Measurements from ENCODE around the gene PDYN.

The PDYN gene

DNA sequence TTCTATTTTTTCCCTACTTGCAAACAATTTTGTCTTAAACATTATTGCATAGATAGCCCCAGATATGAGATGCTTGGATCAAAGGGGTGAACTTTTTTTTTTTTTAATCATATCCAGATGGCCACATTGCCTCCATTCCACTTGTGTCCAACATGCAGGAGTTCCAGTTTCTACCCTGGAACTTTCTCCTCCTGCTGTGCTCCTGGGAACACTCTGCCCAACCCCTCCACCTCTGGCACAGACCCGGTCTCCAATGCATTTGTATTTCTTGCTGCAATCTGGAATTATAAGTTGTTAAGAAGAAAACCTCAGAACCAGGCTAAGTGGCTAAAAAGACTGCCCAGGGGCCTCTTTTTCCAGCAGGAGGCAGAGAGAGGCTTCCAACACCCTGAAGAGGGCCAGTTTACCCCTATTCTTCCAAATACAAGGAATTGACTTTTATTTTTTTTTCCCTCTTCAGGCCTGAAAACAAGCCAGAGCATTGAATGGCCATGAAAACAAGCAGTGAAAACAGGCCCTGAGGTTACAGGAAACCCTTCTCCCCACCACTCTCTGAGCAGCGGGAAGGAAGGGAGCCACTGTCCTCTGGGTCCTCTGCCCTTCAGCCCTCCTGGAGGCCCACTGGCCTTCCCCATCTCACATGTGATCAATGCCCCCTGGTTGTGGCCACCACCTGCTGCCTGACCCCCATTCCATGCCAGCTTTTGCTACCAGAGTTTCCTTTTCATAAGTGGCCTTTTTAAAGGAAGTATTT lies 44.3 kb downstream of the PDYN start:
- no peak for DNase-seq

GRCh38 chr20:1947535-1947846 lies 46.4 kb downstream of the PDYN start:
- no peak for DNase-seq

DNA sequence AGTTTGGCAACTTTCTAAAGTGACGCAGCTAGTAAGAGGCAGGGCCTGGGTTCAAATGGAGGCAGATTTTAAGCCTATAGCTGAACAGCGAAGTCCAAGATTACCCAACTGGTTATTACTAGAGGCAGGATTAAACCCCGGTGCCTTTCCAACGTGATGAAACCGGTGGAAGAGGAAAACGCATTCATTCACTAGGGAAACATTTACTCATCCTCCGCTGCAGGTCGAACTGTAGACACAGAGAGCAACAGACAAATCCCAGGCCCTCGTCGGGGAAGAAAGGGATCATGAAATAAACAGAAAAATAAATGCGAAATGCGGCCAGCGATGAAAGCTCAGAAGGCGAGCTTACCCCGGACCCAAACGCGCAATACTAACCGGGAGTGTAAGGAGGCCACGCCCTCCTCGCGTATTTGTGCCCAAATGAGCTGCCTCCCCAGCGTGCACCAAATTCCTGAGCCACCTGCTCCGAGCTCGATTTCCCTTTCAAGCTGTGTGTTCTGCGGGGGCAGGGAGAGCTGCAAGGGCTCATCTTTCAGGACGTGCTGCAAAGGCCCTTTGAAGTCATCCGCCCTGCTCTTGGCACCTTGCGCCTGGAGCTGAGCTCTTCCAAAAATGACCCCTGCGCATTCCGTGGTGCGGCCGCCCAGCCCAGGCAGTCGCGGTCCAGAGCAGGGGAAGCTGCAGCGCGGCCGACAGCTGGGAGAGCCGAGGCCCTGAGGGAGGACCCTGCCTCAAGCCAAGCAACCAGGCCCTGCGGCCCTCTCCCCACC lies 46.9 kb downstream of the PDYN start:
- no peak for DNase-seq

GRCh38 chr20:1946442-1946761 lies 47.5 kb downstream of the PDYN start:
- no peak for DNase-seq

- no peak for DNase-seq
Observed at GRCh38 chr20:1945660-1946059, 48.2 kb downstream of the PDYN start.

GRCh38 chr20:1945134-1945618 lies 48.7 kb downstream of the PDYN start:
- DNase-seq, result no peak

DNA sequence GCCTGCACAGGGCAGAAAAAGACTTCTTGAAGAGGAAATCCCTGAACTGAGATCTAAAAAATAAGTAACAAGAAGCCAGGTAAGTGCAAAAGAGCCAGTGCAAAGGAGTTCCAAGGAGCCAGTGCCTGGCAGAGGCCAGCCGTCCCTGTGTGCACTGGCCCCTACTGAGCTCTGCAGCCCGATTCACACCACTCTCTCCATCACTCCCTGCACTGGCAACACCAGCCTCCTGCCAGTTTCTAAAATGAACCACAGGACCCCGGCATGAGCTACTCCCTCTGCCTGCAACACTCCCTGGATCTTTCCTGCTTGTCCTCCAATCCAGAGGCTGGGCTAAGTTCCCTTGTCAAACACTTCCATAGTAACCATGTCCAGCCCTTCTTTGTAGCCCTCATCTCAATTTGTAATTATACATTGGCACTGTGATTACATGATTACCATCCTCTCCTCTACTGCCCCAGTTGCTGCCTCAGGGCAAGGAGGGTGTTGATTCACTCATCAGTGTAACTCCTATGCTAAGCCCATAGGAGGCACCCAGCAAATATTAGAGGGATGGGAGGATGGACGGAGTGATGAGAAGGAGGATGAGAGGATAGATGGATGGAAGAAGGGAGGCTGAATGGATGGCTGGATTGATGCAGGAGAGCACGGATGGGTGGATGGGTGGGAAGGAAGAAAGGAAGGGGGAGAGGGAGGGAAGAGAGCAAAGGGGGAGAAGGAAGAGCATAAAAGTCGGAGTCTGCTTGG lies 49.3 kb downstream of the PDYN start:
- no peak for DNase-seq

DNA sequence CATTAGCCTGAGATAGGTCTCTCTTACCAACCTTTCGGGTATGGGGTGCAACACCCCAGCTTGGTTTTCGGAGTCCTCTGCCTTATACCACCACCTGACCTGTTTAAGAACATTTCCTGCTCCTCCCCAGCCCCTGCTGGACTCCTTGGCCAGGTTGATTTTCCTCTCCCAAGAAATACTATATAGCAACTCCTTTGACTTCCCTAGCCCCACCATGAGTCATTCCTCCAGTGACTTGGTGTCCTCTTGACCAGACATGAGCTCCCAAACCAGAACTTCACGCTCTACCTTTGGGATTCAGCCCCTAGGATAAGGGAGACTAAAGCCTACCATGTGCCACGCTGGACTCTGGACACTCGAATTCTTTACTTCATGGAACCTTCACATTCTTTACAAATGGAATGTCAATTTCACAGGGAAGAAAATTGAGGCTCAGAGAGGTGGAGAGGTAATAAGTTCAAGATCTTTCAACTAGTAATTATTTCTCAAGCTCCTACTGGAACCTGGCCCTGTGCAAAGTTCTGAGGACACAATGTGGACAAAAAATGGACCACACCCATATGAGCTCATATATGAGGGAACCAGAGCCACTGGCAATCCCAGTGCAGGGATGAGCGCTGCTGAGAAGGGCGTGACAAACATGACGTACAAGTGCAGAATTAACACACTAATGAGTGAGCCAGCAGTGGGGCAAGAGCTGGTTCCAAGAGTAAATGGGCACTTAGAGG lies 50.4 kb downstream of the PDYN start:
- DNase-seq, result no peak

GRCh38 chr20:1942486-1943274 lies 51.2 kb downstream of the PDYN start:
- DNase-seq, result no peak

DNA sequence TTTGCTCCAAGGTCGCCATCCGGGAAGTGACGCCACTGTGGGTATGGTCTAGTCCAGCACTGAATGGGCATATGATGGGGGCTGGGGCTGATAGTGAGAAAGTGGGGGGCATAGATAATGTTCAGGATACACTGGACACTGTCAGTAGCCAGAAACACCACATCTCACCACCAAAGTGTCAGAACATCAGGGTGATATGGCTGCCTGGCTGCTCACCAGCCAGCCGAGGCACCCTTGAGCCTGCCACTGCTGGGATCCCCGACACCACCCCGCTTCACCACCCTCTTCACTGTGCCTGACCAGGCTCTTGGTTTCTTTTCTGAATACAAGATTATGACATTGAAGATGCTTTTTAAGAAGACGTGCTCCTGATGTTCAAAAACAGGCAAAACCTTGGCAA lies 51.8 kb downstream of the PDYN start:
- DNase-seq, result no peak

DNA sequence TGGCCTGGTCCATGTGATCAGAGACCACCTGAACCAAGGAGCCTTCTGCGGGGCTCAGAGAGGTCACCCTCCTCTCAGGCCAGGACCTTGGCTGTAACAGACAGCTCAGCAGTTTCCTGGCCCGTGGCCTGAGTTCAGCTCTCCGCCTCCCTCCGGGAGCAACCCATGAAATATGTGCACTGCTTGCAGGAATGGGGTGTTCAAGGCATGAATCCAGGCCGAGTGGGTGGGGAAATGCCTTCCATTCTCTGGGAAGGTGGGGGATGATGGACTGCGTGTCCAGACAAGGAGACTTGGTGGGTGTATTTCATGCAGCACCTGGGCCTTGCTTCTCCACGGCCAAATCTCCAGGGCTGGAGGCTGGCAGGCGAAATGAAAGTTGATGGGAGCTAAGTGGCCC lies 52.6 kb downstream of the PDYN start:
- no peak for DNase-seq

GRCh38 chr20:1940581-1940980 lies 53.3 kb downstream of the PDYN start:
- no peak for DNase-seq

DNA sequence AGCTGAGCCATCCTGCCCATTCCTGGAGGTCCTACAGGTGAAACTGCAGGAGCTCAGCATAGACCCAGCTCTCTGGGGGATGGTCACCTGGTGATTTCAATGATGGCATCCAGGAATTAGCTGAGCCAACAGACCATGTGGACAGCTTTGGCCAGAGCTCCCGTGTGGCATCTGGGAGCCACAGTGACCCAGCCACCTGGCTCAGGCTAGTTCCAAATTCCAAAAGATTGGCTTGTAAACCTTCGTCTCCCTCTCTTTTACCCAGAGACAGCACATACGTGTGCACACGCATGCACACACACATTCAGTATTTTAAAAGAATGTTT lies 54.6 kb downstream of the PDYN start:
- no peak for DNase-seq

- DNase-seq, result no peak
Observed at GRCh38 chr20:1938464-1939269, 55.2 kb downstream of the PDYN start.

DNA sequence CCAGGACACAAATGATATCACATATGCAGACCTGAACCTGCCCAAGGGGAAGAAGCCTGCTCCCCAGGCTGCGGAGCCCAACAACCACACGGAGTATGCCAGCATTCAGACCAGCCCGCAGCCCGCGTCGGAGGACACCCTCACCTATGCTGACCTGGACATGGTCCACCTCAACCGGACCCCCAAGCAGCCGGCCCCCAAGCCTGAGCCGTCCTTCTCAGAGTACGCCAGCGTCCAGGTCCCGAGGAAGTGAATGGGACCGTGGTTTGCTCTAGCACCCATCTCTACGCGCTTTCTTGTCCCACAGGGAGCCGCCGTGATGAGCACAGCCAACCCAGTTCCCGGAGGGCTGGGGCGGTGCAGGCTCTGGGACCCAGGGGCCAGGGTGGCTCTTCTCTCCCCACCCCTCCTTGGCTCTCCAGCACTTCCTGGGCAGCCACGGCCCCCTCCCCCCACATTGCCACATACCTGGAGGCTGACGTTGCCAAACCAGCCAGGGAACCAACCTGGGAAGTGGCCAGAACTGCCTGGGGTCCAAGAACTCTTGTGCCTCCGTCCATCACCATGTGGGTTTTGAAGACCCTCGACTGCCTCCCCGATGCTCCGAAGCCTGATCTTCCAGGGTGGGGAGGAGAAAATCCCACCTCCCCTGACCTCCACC lies 56.4 kb downstream of the PDYN start:
- no peak for DNase-seq

GRCh38 chr20:1935696-1936366 lies 58.0 kb downstream of the PDYN start:
- DNase-seq, result no peak

DNA sequence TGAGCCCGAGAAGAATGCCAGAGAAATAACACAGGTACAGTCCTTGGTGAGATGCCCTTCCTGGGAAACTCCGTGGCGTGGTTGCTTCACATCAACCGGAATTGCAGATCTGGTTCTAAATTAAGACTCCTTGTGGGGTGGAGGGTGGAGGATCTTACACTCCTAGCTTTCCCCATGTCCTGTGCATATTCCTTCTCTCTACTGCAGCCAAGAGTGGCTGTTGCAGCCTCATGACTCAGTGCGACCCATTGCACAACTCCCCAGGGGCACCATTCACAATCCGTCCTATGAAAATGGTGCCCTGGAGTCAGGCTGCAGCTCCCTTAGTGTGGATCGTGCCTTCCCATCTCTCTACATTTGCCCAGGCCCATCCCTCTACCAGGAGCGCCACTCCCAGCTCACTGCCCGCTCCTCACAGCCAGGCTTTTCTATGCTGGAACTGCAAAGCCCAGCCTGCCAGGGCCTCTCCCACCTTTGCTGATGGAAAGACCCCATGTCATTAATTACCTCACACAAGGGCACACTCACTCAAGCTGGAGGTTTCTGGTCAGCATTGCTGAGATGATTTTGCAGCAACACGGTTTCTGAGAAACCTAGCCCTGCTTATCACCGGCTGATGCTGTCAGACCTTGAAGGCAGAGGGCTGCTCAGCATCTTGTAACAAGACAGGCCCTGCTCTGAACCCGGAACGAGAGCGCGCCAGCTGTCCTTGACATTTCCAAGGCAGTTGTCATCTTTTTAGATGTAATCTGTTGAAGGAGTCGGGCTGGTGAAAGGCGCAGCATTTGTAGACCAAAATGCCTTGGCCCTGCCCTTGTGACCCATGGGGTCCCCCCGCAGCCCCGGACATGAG lies 58.9 kb downstream of the PDYN start:
- DNase-seq, result no peak

- no peak for DNase-seq
Observed at GRCh38 chr20:1934156-1934555, 59.7 kb downstream of the PDYN start.

DNA sequence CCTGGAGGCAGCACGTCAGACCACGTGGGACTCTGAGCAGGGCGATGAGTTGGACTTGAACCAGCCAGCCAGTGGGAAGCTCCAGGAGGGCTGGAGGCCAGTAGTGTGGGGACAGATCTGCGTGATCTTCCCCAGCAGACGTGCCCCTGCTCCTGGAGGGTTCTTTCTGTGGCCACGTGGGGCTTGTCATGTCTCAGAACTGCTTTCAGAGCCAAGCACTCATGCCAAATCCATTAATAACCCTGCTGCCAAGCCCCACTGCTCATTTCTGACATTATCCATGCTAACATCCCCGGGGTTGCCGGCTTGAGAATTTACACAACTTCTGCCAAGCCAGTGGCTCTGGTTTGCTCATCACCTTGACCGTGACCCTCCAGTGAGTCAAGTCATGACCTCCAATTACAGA lies 60.4 kb downstream of the PDYN start:
- no peak for DNase-seq

DNA sequence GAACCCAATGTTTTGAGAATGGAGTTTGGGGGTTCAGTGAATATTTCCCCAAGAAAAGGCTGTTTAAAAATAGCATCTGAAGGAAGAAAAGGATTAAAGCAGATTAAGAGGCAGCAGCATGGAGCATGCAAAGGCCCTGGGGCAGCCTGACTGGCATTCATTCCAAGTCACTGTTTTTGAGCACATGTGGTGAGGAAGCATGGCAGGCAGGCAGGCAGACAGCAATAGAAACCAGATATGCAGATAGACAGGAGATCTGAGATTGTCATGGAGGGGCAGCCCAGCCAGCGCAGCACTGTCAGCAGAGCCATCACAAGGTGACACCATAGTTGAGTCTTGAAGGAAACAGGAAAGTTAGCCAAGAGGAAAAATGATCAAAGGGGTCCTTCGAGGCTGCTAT lies 60.9 kb downstream of the PDYN start:
- no peak for DNase-seq
